Adrenal gland (tissue), 5 donors: ENCODE measurements around the gene LYRM4.

ENCODE experiments used
- POLR2A ChIP-seq, 2 donors: fragments of 450-650 bp; IDR thresholded peaks; one replicate each; pipeline ENCODE4 v1.6.1; 2017; ENCODE audit warnings: antibody characterized with exemption in 2 of 2, mild to moderate bottlenecking in 2 of 2, moderate library complexity in 1 of 2
- TF ChIP-seq, protein P1 (sequence below), 6 experiments: fragments of 450-650 bp in 4 of 6; fragments of 200-600 bp in 2 of 6; sonication (generic) in 1 of 6; IDR thresholded peaks; 1 replicate in 5 of 6; 2 replicates in 1 of 6; pipeline versions ENCODE4 v1.5.1 to v1.8.0; 2016 to 2021; ENCODE audit warnings: antibody characterized with exemption in 6 of 6, mild to moderate bottlenecking in 2 of 6, moderate library complexity in 1 of 6
- donor health status: DM: no; HTN: no; CAD: no.

DNA sequence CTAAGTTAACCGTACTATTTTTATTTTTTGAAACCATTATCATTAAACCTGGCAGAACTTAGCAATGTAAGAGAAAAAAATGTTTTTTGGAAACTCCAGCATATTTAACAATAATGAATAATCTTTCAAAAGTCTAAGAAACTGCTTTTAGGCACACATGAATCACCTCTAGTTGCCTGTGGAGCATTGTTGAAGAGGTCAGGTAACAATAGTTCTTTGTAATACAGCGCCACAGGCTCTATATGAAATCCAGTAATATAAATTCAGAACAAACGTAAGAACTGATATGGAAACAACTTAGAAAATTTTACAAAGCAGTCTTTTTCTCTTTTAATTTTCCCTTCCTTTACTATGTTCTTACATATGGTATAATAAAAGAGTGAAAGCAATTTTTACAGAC is 10.3 kb downstream of the LYRM4 start:
- TF ChIP-seq, protein P1, sequence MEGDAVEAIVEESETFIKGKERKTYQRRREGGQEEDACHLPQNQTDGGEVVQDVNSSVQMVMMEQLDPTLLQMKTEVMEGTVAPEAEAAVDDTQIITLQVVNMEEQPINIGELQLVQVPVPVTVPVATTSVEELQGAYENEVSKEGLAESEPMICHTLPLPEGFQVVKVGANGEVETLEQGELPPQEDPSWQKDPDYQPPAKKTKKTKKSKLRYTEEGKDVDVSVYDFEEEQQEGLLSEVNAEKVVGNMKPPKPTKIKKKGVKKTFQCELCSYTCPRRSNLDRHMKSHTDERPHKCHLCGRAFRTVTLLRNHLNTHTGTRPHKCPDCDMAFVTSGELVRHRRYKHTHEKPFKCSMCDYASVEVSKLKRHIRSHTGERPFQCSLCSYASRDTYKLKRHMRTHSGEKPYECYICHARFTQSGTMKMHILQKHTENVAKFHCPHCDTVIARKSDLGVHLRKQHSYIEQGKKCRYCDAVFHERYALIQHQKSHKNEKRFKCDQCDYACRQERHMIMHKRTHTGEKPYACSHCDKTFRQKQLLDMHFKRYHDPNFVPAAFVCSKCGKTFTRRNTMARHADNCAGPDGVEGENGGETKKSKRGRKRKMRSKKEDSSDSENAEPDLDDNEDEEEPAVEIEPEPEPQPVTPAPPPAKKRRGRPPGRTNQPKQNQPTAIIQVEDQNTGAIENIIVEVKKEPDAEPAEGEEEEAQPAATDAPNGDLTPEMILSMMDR (IDR thresholded peaks at IDR 0.05): no peak
- no peak for TF ChIP-seq POLR2A (IDR thresholded peaks at IDR 0.05)
